Nucleus accumbens (tissue), 56 donors: ENCODE data around the gene TM4SF20.
"Not testable (repeated sequence)": the region's sequence is repeated elsewhere in the genome, so short reads cannot be mapped to it uniquely, and the experiment has no call there.

Experiments
- DNase-seq, 56 donors: peaks; one replicate each; lab custom pipeline; 2025; lab: John Stamatoyannopoulos, UW

TM4SF20 gene

GRCh38 chr2:227401550-227401949 is 22.4 kb upstream of the TM4SF20 start:
- DNase-seq = no peak

GRCh38 chr2:227398684-227399670 is 19.9 kb upstream of the TM4SF20 start:
- no peak for DNase-seq

- no peak for DNase-seq
These were observed 18.5 kb upstream of the TM4SF20 start for GRCh38 chr2:227397562-227397961.

- DNase-seq = no peak
These were observed 16.4 kb upstream of the TM4SF20 start for GRCh38 chr2:227395556-227395955.

GRCh38 chr2:227394401-227394800 is 15.3 kb upstream of the TM4SF20 start:
- DNase-seq = no peak

- no peak for DNase-seq
These were observed 11.6 kb upstream of the TM4SF20 start for GRCh38 chr2:227390468-227391256.

- no peak for DNase-seq
These were observed 10.6 kb upstream of the TM4SF20 start for GRCh38 chr2:227389661-227390060.

- no peak for DNase-seq
These were observed 10.1 kb upstream of the TM4SF20 start for GRCh38 chr2:227389231-227389630.

GRCh38 chr2:227388537-227389011 is 9.5 kb upstream of the TM4SF20 start:
- no peak for DNase-seq

- DNase-seq = not testable (repeated sequence)
These were observed 8.5 kb upstream of the TM4SF20 start, which contains the start of gene SCYGR1 for GRCh38 chr2:227387583-227387982. Gene SCYGR1, minus strand, starts transcription at chr2:227387949. Its CDS starts 0 bp downstream, at chr2:227387949.

GRCh38 chr2:227386630-227387029 is 7.5 kb upstream of the TM4SF20 start:
- DNase-seq = no peak

- no peak for DNase-seq
These were observed 4.6 kb upstream of the TM4SF20 start for GRCh38 chr2:227383686-227384085.

- DNase-seq = not testable (repeated sequence)
These were observed 3.2 kb upstream of the TM4SF20 start for GRCh38 chr2:227382241-227382835.

GRCh38 chr2:227378371-227378782 is 729 bp downstream of the TM4SF20 start:
- no peak for DNase-seq

- no peak for DNase-seq
These were observed 1.4 kb downstream of the TM4SF20 start for GRCh38 chr2:227377467-227378351.

- DNase-seq = peak in 7 of 56 donors; percentile 3 to 39 (median 21)
These were observed 2.3 kb downstream of the TM4SF20 start for GRCh38 chr2:227376656-227377396.

GRCh38 chr2:227374158-227374557 is 4.9 kb downstream of the TM4SF20 start:
- DNase-seq = no peak

GRCh38 chr2:227373389-227373788 is 5.7 kb downstream of the TM4SF20 start:
- no peak for DNase-seq

- DNase-seq = peak in 2 of 56 donors; percentile 15 to 19
These were observed 8.3 kb downstream of the TM4SF20 start for GRCh38 chr2:227370791-227371312.
